A549 (cell line): ENCODE measurements around the gene RET.

Experiments
- CHD4 ChIP-seq: fragments of 200-600 bp; sonication (generic); IDR thresholded peaks from 2 replicates; pipeline ENCODE4 v1.6.1; 2016; ENCODE audit warnings: antibody characterized with exemption, mild to moderate bottlenecking, borderline replicate concordance
- CTCF ChIP-seq: fragments of >200 bp; sonication (Bioruptor Twin); formaldehyde crosslinking; IDR thresholded peaks from 3 replicates; pipeline ENCODE4 v1.5.1; 2016
- EP300 ChIP-seq, 2 experiments: fragments of >200 bp; sonication (Bioruptor Twin); formaldehyde crosslinking; IDR thresholded peaks; 2 replicates in 1 of 2; 3 replicates in 1 of 2; pipeline ENCODE4 v1.6.1; 2016 to 2017
- ESRRA ChIP-seq: fragments of 150-350 bp; IDR thresholded peaks from 2 replicates; pipeline ENCODE4 v1.6.1; 2014; ENCODE audit warnings: mild to moderate bottlenecking, low read length, borderline replicate concordance
- HMGXB4 ChIP-seq: fragments of 250-450 bp; sonication (Bioruptor Pico); IDR thresholded peaks from 2 replicates; pipeline ENCODE4 v1.5.0; 2021; ENCODE audit warnings: mild to moderate bottlenecking, moderate library complexity, borderline replicate concordance
- KDM1A ChIP-seq: fragments of 200-600 bp; sonication (generic); IDR thresholded peaks from 2 replicates; pipeline ENCODE4 v1.6.1; 2016; ENCODE audit warnings: low read depth, mild to moderate bottlenecking
- KDM5A ChIP-seq: fragments of 200-600 bp; sonication (generic); IDR thresholded peaks from 2 replicates; pipeline ENCODE4 v1.6.1; 2016; ENCODE audit warnings: antibody characterized with exemption, mild to moderate bottlenecking
- MAZ ChIP-seq: fragments of 150-350 bp; IDR thresholded peaks from 2 replicates; pipeline ENCODE4 v1.6.1; 2014; ENCODE audit warnings: antibody characterized with exemption, low read depth, low read length, borderline replicate concordance
- POLR2A ChIP-seq: IDR thresholded peaks from 2 replicates; pipeline ENCODE4 v1.6.1; 2012; ENCODE audit warnings: mild to moderate bottlenecking, low read length
- POLR2AphosphoS2 ChIP-seq: conservative IDR thresholded peaks from 2 replicates; pipeline ENCODE4 v1.6.1; 2012; ENCODE audit warnings: low read length, improper control_type of control experiment, inconsistent platforms
- REST ChIP-seq: fragments of 200-600 bp; sonication (generic); IDR thresholded peaks from 2 replicates; pipeline ENCODE4 v1.6.1; 2016; ENCODE audit warnings: antibody characterized with exemption, mild to moderate bottlenecking, moderate library complexity

- TF ChIP-seq KDM5A (no peak), POLR2AphosphoS2 (no peak), CTCF (no peak), REST (no peak), KDM1A (no peak), HMGXB4 (CRISPR knock-in tag) (no peak), POLR2A (no peak), ESRRA (no peak), MAZ (no peak), EP300 (IDR thresholded peaks at IDR 0.05) (no peak), CHD4 (no peak)
Observed at GRCh38 chr10:43032613-43033012, 44.3 kb upstream of the RET start.
